ENCODE measurements around the gene MED31. TPM values are rescaled to one million over a fixed set of nuclear protein-coding genes. Genes with fewer than 3 reads are reported as not detected.
A peak's percentile ranks its signal among the peaks of the same experiment; 100 is the strongest.

MED31 gene
- total RNA-seq, 3 donors from 2014 or later, result 12.1 to 13.5 (median 12.6) TPM

GRCh38 chr17:6670999-6671398 lies 19.6 kb upstream of the MED31 start:
- Histone ChIP-seq H3K36me3 (ENCODE audit: low read depth) (no peaks in the 10 kb centered on the region), H3K9me3 (no peaks in the 10 kb centered on the region), H3K4me1 (ENCODE audit: low read depth) (no peaks in the 10 kb centered on the region), H3K4me3 (no peak overlapping the region)
- ATAC-seq (no peak), DNase-seq (no peak)
- TF ChIP-seq CTCF (IDR thresholded peaks at IDR 0.05), result no peak
- intact Hi-C loops (cut with DNase I, micrococcal nuclease), result no loop called here

- intact Hi-C loops (cut with DNase I, micrococcal nuclease), result no loop called here
- Histone ChIP-seq H3K9me3 (no peaks in the 10 kb centered on the region), H3K4me3 (no peak overlapping the region), H3K36me3 (ENCODE audit: low read depth) (no peaks in the 10 kb centered on the region), H3K4me1 (ENCODE audit: low read depth) (no peaks in the 10 kb centered on the region)
- ATAC-seq (no peak), DNase-seq (no peak)
- TF ChIP-seq CTCF (IDR thresholded peaks at IDR 0.05), result no peak
These were observed 19.2 kb upstream of the MED31 start for GRCh38 chr17:6670571-6670970.

GRCh38 chr17:6669479-6670212 lies 18.2 kb upstream of the MED31 start:
- no peaks in the 10 kb centered on the region for H3K9me3 ChIP-seq
- H3K4me3 ChIP-seq, result no peak overlapping the region
- no peaks in the 10 kb centered on the region for H3K36me3 ChIP-seq (ENCODE audit: low read depth)
- TF ChIP-seq CTCF (IDR thresholded peaks at IDR 0.05), result no peak
- intact Hi-C loops (cut with DNase I, micrococcal nuclease), result loop anchor here in 1 of 2 donors (10.0 kb wide), 1 partner anchor 325 kb away; the partner anchor contains the start of gene ALOX12
- ATAC-seq (peak; percentile 42), DNase-seq (no peak)
- H3K4me1 ChIP-seq (ENCODE audit: low read depth), result no peaks in the 10 kb centered on the region

GRCh38 chr17:6668727-6669425 lies 17.5 kb upstream of the MED31 start:
- Histone ChIP-seq H3K4me3 (no peak overlapping the region), H3K9me3 (no peaks in the 10 kb centered on the region), H3K4me1 (ENCODE audit: low read depth) (no peaks in the 10 kb centered on the region), H3K36me3 (ENCODE audit: low read depth) (no peaks in the 10 kb centered on the region)
- ATAC-seq, result no peak
- DNase-seq, result no peak
- intact Hi-C loops (cut with DNase I, micrococcal nuclease), result loop anchor here in 1 of 2 donors (10.0 kb wide), 1 partner anchor 326 kb away; the partner anchor contains the start of gene ALOX12
- no peak for TF ChIP-seq CTCF (IDR thresholded peaks at IDR 0.05)

- DNase-seq (no peak), ATAC-seq (no peak)
- intact Hi-C loops (cut with DNase I, micrococcal nuclease), result loop anchor here in 1 of 2 donors (10.0 kb wide), 1 partner anchor 327 kb away; the partner anchor contains the start of gene ALOX12
- Histone ChIP-seq H3K9me3 (no peaks in the 10 kb centered on the region), H3K4me3 (no peak overlapping the region), H3K4me1 (ENCODE audit: low read depth) (no peaks in the 10 kb centered on the region), H3K36me3 (ENCODE audit: low read depth) (no peaks in the 10 kb centered on the region)
- no peak for TF ChIP-seq CTCF (IDR thresholded peaks at IDR 0.05)
These were observed 16.8 kb upstream of the MED31 start for GRCh38 chr17:6668219-6668618.

All from mucosa of descending colon (tissue), 3 donors.